Gastroesophageal sphincter (tissue), 3 donors: ENCODE results near the gene TMEM135.

Experiments used
- CTCF ChIP-seq, 4 experiments: fragments of 200-600 bp in 2 of 4; fragments of 450-650 bp in 2 of 4; sonication (generic) in 1 of 4; IDR thresholded peaks; one replicate each; pipeline ENCODE4 v1.5.1; 2017 to 2019; ENCODE audit warnings: antibody characterized with exemption in 4 of 4, mild to moderate bottlenecking in 2 of 4, moderate library complexity in 2 of 4
- EP300 ChIP-seq: sonication (generic); formaldehyde crosslinking; IDR thresholded peaks from one replicate; pipeline ENCODE4 v1.6.1; 2017; ENCODE audit warnings: antibody characterized with exemption, mild to moderate bottlenecking
- POLR2A ChIP-seq, 2 donors: fragments of 450-650 bp; IDR thresholded peaks; one replicate each; pipeline ENCODE4 v1.6.1; 2017; ENCODE audit warnings: antibody characterized with exemption in 2 of 2, mild to moderate bottlenecking in 2 of 2, moderate library complexity in 1 of 2
- POLR2AphosphoS5 ChIP-seq: sonication (generic); formaldehyde crosslinking; IDR thresholded peaks from one replicate; pipeline ENCODE4 v1.6.1; 2017; ENCODE audit warnings: antibody characterized with exemption

DNA sequence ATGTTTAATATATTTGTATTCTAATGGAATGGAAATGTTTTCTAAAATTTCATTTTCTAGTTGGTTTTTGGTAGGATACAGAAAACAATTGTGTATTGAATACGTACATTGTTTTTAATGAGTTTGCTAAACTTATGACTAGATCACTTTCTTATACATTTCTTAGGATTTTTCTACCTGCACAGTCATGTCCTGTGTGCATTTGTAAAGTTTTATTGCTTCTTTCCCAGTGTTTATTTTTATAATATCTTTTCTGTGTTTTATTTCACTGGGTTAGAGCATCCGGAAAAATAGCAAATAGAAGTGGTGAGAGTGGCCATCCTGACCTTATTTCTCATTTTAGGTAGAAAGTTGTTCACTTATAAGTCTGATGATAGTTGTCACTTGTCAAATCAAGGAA lies 103.6 kb downstream of the TMEM135 start:
- TF ChIP-seq CTCF (IDR thresholded peaks at IDR 0.05): no peak
- TF ChIP-seq POLR2A (IDR thresholded peaks at IDR 0.05): no peak
- TF ChIP-seq POLR2AphosphoS5: no peak
- no peak for TF ChIP-seq EP300
